K562 (cell line): Measurements from ENCODE around the gene PLG.

Experiments used
- ELF2 ChIP-seq: fragments of 250-450 bp; sonication (Bioruptor Pico); IDR thresholded peaks from 2 replicates; pipeline ENCODE4 v1.5.0; 2021; ENCODE audit warnings: mild to moderate bottlenecking
- ETV6 ChIP-seq, 3 experiments: fragments of 150-350 bp in 1 of 3; sonication (generic) in 1 of 3; formaldehyde crosslinking in 1 of 3; IDR thresholded peaks; 2 replicates each; pipeline versions ENCODE4 v1.6.1 to v1.8.0; 2014 to 2022; ENCODE audit warnings: borderline replicate concordance in 2 of 3, low read depth in 2 of 3, antibody characterized with exemption in 1 of 3, low read length in 1 of 3, mild to moderate bottlenecking in 1 of 3, missing genetic modification reagents in 1 of 3
- POLR2A ChIP-seq: fragments of 450-650 bp; conservative IDR thresholded peaks from 2 replicates; pipeline ENCODE4 v1.6.1; 2016
- RAD21 ChIP-seq, 2 experiments: fragments of 250-450 bp in 1 of 2; fragments of 450-650 bp in 1 of 2; sonication (Bioruptor Pico) in 1 of 2; formaldehyde crosslinking in 1 of 2; IDR thresholded peaks in 1 of 2; conservative IDR thresholded peaks in 1 of 2; 2 replicates each; pipeline versions ENCODE4 v1.4.0 to v1.8.0; 2020 to 2022; ENCODE audit warnings: mild to moderate bottlenecking in 2 of 2, moderate library complexity in 1 of 2
- ZNF311 ChIP-seq: fragments of 250-450 bp; sonication (Bioruptor Pico); IDR thresholded peaks from 2 replicates; pipeline ENCODE4 v1.4.0; 2020; ENCODE audit warnings: mild to moderate bottlenecking, moderate library complexity
- ZNF589 ChIP-seq: fragments of 200-800 bp; sonication (Bioruptor generic); IDR thresholded peaks from 2 replicates; pipeline ENCODE4 v1.6.1; 2016; ENCODE audit warnings: low read depth, missing genetic modification characterization, missing compliant biosample characterization
- TF ChIP-seq, protein P1 (sequence below): sonication (generic); formaldehyde crosslinking; IDR thresholded peaks from 2 replicates; pipeline ENCODE4 v1.8.1; 2022; ENCODE audit warnings: missing genetic modification reagents

DNA sequence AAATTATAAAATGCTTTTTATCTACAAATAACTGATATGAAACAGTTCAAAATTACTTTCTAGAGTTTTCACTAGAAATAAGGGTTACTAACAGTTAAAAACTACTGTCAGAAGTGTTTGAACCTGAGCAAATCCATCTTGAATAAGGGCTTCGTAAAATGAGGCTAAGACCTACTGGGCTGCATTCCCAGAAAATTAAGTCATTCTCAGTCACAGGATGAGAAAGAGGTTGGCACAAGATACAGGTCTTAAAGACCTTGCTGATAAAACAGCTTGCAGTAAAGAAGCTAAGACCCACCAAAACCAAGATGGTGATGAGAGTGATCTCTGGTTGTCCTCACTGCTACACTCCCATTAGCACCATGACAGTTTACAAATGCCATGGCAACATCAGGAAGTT lies 93.7 kb downstream of the PLG start:
- TF ChIP-seq ZNF311 (CRISPR knock-in tag) (no peak), POLR2A (no peak), ETV6 (IDR thresholded peaks at IDR 0.05; ENCODE audit: borderline replicate concordance in 1 of 2, low read depth in 2 of 2, low read length in 1 of 2) (no peak), ETV6 (CRISPR knock-in tag; IDR thresholded peaks at IDR 0.05; ENCODE audit: borderline replicate concordance) (no peak), RAD21 (CRISPR knock-in tag; conservative IDR thresholded peaks at IDR 0.05 in 1 of 2, IDR thresholded peaks at IDR 0.05 in 1 of 2) (no peak), ZNF589 (CRISPR knock-in tag) (no peak), ELF2 (CRISPR knock-in tag) (no peak)
- TF ChIP-seq, protein P1, sequence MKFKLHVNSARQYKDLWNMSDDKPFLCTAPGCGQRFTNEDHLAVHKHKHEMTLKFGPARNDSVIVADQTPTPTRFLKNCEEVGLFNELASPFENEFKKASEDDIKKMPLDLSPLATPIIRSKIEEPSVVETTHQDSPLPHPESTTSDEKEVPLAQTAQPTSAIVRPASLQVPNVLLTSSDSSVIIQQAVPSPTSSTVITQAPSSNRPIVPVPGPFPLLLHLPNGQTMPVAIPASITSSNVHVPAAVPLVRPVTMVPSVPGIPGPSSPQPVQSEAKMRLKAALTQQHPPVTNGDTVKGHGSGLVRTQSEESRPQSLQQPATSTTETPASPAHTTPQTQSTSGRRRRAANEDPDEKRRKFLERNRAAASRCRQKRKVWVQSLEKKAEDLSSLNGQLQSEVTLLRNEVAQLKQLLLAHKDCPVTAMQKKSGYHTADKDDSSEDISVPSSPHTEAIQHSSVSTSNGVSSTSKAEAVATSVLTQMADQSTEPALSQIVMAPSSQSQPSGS (CRISPR knock-in tag), result no peak
